DMS79 (cell line): Measurements from ENCODE around the gene FOXM1.

ENCODE experiments used
- DNase-seq: peaks from one replicate; lab custom pipeline; 2025; lab: John Stamatoyannopoulos, UW

The FOXM1 gene

GRCh38 chr12:2836574-2836973, 40.4 kb downstream of the FOXM1 start:
- no peak for DNase-seq

- DNase-seq, result no peak
Observed at GRCh38 chr12:2835691-2836403, 41.1 kb downstream of the FOXM1 start.

GRCh38 chr12:2834581-2835491, 42.1 kb downstream of the FOXM1 start, which contains the start of gene NRIP2:
TSS of gene NRIP2 (minus strand) at chr12:2835035. CDS start at chr12:2834983, 52 bp downstream.
- no peak for DNase-seq

- no peak for DNase-seq
Observed at GRCh38 chr12:2833810-2834209, 43.2 kb downstream of the FOXM1 start.

GRCh38 chr12:2833327-2833726, 43.6 kb downstream of the FOXM1 start:
- no peak for DNase-seq

GRCh38 chr12:2832550-2833127, 44.3 kb downstream of the FOXM1 start:
- no peak for DNase-seq

- no peak for DNase-seq
Observed at GRCh38 chr12:2829275-2829674, 47.7 kb downstream of the FOXM1 start.

- no peak for DNase-seq
Observed at GRCh38 chr12:2826721-2827515, 50.1 kb downstream of the FOXM1 start.

- DNase-seq, result no peak
Observed at GRCh38 chr12:2826036-2826435, 50.9 kb downstream of the FOXM1 start.

- no peak for DNase-seq
Observed at GRCh38 chr12:2825132-2825531, 51.8 kb downstream of the FOXM1 start.

GRCh38 chr12:2824541-2824940, 52.4 kb downstream of the FOXM1 start:
- DNase-seq, result no peak

- DNase-seq, result no peak
Observed at GRCh38 chr12:2823483-2823882, 53.5 kb downstream of the FOXM1 start.

GRCh38 chr12:2820432-2820831, 56.5 kb downstream of the FOXM1 start:
- no peak for DNase-seq

GRCh38 chr12:2819810-2820209, 57.2 kb downstream of the FOXM1 start:
- DNase-seq, result no peak

- peak; percentile 25 for DNase-seq
Observed at GRCh38 chr12:2813214-2814185, 63.5 kb downstream of the FOXM1 start.

- DNase-seq, result peak; percentile 98
Observed at GRCh38 chr12:2812290-2813213, 64.4 kb downstream of the FOXM1 start, which contains the start of gene ITFG2. TSS of gene ITFG2 (plus strand) at chr12:2812668. CDS start at chr12:2812761, 93 bp downstream.

GRCh38 chr12:2811801-2812200, 65.2 kb downstream of the FOXM1 start:
- peak; percentile 13 for DNase-seq
